HG03439 (cell line): ENCODE measurements around the gene MAST4.

ENCODE experiments used
- ATAC-seq: cut with Tn5 transposase; IDR thresholded peaks from one replicate; pipeline ENCODE4 v1.9.1; 2021; ENCODE audit warnings: mild to moderate bottlenecking, moderate library complexity; ENCODE audit not compliant: unreplicated experiment

The MAST4 gene

DNA sequence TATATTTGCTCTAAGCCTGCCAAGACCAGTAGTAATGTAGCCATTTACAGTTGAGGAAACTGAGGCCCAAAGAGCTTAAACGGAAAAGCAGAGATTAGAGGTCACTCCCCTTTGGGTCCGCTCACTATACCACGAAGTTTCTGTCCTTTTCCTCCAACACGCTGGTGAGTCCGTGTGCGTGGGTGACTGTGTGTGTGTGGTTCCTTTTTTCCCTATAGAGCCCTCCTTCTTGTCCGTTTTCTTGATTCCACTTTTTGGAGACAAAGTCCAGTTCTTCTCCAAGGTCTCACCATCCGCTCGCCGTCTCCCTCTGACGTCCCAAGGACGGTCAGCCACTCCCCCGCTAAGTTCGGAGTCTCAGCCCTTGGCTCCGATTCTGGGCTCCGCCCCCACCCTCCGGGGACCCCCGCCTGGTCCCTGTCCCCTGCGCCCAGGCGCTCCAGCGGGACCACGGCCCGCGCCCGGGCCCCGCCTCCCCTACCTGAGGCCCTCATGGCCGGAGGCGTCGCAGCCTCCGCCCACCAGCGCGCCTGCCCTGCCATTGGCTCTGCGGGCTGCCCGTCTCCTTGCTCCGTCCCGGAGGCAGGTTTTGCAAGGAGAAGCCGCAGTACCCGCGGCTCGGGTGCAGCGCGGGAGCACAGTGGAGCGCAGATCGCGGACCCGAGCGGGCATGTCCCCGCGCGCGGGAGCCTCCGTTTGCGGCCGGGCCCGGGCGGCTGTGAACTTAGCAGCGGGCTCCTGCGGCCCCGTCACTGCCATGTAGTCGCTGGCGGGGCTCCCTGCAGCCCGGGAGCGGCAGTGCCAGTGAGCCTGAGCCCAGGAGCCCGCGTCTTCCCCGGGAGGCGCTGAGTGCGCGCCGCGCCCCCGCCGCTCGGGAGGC, at the start of gene MAST4:
TSS of gene MAST4 (plus strand) at position 638 of the 880 bp plus-strand sequence. CDS start 263 bp downstream, outside the sequence.
- ATAC-seq = peak; percentile 99

GRCh38 chr5:66546541-66546940, 49.7 kb upstream of the MAST4 start:
- no peak for ATAC-seq

- ATAC-seq = no peak
Measured at GRCh38 chr5:66551338-66551737, 44.9 kb upstream of the MAST4 start.

GRCh38 chr5:66551945-66552344, 44.2 kb upstream of the MAST4 start:
- ATAC-seq = no peak

DNA sequence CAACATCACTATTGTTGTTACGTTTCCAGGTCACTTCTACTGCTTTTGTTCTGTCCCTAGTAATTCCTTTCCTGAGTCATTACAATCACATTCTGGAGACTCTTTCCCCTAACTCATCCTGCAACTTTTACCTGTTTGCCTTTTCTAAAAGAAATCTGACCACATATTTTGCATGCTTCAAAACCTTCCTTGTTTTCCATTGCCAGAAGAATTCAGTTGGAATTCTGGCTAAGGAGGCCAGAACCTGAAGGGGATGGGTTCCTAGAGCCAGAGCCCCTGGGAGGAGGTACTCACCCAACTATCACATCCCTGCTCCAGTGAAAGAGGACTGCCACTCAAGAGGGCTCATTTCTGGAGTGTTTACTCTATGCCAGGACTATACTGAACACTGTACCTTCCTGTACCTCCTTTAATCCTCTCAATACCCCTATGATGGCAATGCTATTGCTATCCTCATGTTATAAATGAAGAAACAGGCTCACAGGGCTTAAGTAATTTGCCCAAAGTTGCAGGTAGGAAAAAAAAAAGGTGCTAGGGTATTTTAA, 42.8 kb upstream of the MAST4 start:
- no peak for ATAC-seq

GRCh38 chr5:66553916-66554575, 42.1 kb upstream of the MAST4 start:
- peak; percentile 95 for ATAC-seq

- ATAC-seq = no peak
Measured at GRCh38 chr5:66554884-66555283, 41.3 kb upstream of the MAST4 start.

DNA sequence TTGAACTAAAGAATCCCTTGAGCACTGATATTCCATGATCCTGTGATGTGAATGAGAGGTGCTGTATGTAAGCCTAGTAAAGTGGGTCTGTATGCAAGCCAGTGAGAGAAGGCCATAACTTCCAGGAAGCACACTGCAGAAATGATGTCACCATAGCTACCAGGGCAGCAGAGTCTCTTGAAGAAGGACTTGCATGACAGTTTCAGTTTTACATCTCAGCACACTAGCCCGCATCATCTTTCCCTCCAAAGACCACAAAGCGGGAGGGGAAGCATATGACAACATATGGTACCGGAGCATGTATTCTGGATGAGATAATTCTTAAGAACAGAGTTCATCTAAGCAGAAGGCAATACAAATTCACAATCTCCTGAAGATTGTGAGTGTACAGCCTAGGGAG, 37.6 kb upstream of the MAST4 start:
- ATAC-seq = no peak

- no peak for ATAC-seq
Measured at GRCh38 chr5:66560371-66560770, 35.8 kb upstream of the MAST4 start.

- no peak for ATAC-seq
Measured at GRCh38 chr5:66561256-66561990, 34.8 kb upstream of the MAST4 start.

DNA sequence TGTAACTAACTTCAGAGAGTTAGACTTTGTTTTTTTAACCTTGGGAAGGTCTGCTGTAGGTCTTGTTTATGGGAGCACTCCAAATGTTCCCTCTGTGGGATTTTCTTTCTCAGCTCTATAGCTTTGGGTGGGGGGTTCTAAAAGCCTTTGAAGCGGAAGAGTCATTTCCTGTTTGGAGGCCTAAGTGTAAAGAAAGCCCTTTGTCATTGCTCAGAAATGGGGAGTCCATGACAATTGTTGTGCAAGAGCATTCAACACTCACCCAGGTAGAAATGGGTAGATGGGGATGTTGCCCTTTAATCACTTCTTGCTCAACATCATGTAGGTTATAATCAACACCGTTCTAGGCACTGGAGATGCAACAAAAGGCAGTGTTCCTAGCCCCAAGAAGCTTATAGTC, 30.3 kb upstream of the MAST4 start:
- ATAC-seq = no peak

DNA sequence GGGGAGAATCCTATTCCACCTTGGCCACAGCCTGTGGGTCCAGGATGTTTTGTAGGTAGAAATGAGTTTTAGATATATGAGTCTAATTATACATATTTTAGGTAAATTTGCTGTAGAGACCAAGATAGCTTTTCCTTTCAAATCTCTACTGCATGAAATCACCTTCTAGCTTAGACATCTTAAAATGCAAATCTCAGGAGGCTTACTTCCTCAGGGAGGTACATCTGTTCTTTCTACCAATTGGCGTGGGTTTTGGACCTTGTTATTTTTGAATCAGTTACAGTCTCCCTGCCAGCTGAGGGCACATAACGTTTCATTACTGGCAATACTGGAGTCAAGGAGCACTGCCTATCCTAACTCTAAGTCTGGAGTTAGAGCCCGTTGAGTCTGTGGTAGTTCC, 28.7 kb upstream of the MAST4 start:
- ATAC-seq = no peak

DNA sequence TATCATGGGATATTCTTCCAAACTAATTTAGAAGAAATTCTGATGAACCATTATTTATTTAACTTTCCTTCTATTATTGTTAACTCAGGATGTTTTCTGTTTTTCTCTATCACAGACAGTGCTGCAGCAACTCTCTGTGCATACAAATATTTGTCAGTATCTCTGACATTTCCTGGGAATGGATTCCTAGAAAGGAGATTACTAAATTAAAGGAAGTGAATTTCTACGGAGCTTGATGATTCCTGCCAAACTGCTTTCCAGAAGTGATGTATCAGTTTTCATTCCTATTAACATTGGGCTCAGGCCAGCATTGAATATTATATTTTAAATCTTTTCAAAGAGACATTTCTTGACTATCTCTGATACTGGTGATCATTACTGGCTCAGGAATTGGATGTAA, 26.0 kb upstream of the MAST4 start:
- ATAC-seq = no peak

GRCh38 chr5:66573733-66574132, 22.5 kb upstream of the MAST4 start:
- no peak for ATAC-seq

DNA sequence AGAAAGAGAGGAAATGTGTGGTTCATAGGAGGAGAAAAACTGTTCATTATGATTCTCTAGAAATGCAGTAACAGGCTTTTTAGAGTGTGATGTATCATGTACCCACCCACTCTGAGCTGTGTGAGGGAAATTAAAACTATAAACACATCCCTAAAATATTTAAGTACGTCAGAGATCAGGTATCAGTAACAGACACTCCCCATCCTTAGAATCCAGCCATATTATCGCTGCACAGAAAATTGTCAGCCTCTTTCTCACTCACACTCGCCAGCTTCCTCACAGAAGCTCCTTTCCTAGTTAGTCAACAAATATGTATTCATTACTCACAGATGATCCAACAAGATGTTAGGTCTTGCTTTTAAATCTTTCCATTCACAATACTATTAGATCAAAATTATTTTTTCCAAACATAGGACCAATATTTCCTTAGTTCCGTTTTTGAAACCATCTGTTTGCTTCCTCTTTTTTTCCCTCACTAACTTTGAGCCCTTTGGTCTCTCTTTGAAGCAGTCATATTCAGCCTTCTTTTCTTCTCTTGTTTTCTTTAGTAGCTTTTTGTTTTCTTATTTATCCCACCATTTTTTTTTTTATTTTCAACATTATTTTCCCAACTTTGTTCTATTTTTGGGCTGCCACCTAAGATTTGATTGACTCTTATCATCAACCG, 13.6 kb upstream of the MAST4 start:
- no peak for ATAC-seq

- ATAC-seq = no peak
Measured at GRCh38 chr5:66585291-66585690, 10.9 kb upstream of the MAST4 start.

- no peak for ATAC-seq
Measured at GRCh38 chr5:66587771-66588170, 8.4 kb upstream of the MAST4 start.

- peak; percentile 32 for ATAC-seq
Measured at GRCh38 chr5:66596636-66597182, 516 bp downstream of the MAST4 start.

DNA sequence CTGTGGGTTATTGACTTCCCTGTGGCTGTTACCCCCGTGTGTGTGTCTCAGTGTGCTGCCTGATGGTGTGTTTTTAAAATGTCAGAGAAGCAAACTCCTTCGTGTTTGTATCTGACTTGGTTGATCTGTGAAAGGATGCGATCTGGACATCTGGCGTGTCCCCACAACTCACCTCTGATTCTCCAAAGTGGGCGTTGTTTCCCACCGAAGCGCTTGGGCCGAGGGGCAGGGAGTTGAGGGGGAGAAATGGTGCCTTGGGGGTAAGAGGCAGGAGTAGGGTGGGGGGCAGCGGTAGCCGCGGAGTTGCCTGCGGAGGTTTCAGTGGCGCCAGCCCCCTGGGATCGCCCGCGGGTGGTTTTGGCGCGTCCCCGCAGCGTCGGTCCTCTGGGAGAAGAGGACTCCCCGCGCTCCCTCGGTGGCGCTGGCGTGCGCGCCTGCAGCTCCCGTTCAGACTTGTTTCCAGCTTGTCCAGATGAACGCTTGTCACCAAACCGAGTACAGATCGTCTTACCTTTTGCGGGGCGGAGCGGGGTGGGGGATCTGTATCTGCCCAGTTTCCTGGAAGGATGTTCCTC, 1.1 kb downstream of the MAST4 start:
- ATAC-seq = no peak

- no peak for ATAC-seq
Measured at GRCh38 chr5:66602621-66603020, 6.4 kb downstream of the MAST4 start.
